OCI-LY1 (cell line): ENCODE data around the gene MEIKIN.

Experiments
- H2AFZ ChIP-seq: fragments of 200-600 bp; sonication (generic), shearing (Covaris generic); 2 replicates; pipeline ENCODE4 v1.6.0; 2014; ENCODE audit warnings: antibody characterized with exemption, mild to moderate bottlenecking, low read length
- H3F3A ChIP-seq: fragments of 200-600 bp; sonication (generic), shearing (Covaris generic); 2 replicates; pipeline ENCODE4 v1.6.0; 2014; ENCODE audit warnings: mild to moderate bottlenecking, antibody characterized with exemption, low read length, moderate library complexity; ENCODE audit not compliant: insufficient read depth
- H3K27ac ChIP-seq: fragments of 200-600 bp; sonication (generic); 2 replicates; pipeline ENCODE4 v1.5.1; 2014; ENCODE audit warnings: low read length, mixed run types, mild to moderate bottlenecking, low read depth; ENCODE audit not compliant: poor library complexity, severe bottlenecking
- H3K27me3 ChIP-seq: fragments of 200-600 bp; sonication (generic); 2 replicates; pipeline ENCODE4 v1.6.0; 2014; ENCODE audit warnings: antibody characterized with exemption, mild to moderate bottlenecking, low read length, moderate library complexity; ENCODE audit not compliant: insufficient read depth
- H3K36me3 ChIP-seq: fragments of 200-600 bp; sonication (generic); 2 replicates; pipeline ENCODE4 v1.6.1; 2014; ENCODE audit warnings: mild to moderate bottlenecking, antibody characterized with exemption, low read length, moderate library complexity, mixed read lengths; ENCODE audit not compliant: insufficient read depth
- H3K4me1 ChIP-seq: fragments of 200-600 bp; sonication (generic); 2 replicates; pipeline ENCODE4 v1.5.1; 2014; ENCODE audit warnings: mild to moderate bottlenecking, low read length, moderate library complexity; ENCODE audit not compliant: insufficient read depth, severe bottlenecking
- H3K4me2 ChIP-seq: fragments of 200-600 bp; sonication (generic), shearing (Covaris generic); 2 replicates; pipeline ENCODE4 v1.6.1; 2014; ENCODE audit warnings: low read length
- H3K4me3 ChIP-seq: fragments of 200-600 bp; sonication (generic); 2 replicates; pipeline ENCODE4 v1.5.1; 2014; ENCODE audit warnings: low read length, low read depth, mild to moderate bottlenecking, mixed read lengths; ENCODE audit not compliant: poor library complexity, severe bottlenecking
- H3K79me2 ChIP-seq: fragments of 200-600 bp; shearing (Covaris generic); 2 replicates; pipeline ENCODE4 v1.6.1; 2016; ENCODE audit warnings: mixed run types, low read length, mixed read lengths; ENCODE audit not compliant: insufficient read depth
- H3K9ac ChIP-seq: fragments of 200-600 bp; sonication (generic), shearing (Covaris generic); 2 replicates; pipeline ENCODE4 v1.6.1; 2014; ENCODE audit warnings: mild to moderate bottlenecking, low read length, mixed read lengths
- H3K9me2 ChIP-seq: fragments of 200-600 bp; sonication (generic), shearing (Covaris generic); 2 replicates; pipeline ENCODE4 v1.6.1; 2014; ENCODE audit warnings: low read depth, mild to moderate bottlenecking, low read length, mixed read lengths
- H3K9me3 ChIP-seq: fragments of 200-600 bp; shearing (Covaris generic); 2 replicates; pipeline ENCODE4 v1.6.1; 2014; ENCODE audit warnings: low read length, mixed read lengths
- H4K20me1 ChIP-seq: fragments of 200-600 bp; sonication (generic), shearing (Covaris generic); 2 replicates; pipeline ENCODE4 v1.6.0; 2016; ENCODE audit warnings: mild to moderate bottlenecking, low read length; ENCODE audit not compliant: insufficient read depth
- CTCF ChIP-seq: fragments of 200-600 bp; sonication (generic), shearing (Covaris generic); IDR thresholded peaks from 2 replicates; pipeline ENCODE4 v1.5.1; 2017; ENCODE audit warnings: mild to moderate bottlenecking, antibody characterized with exemption, low read length, moderate library complexity, mixed read lengths
- EZH2 ChIP-seq: fragments of 200-600 bp; sonication (generic), shearing (Covaris generic); IDR thresholded peaks from 2 replicates; pipeline ENCODE4 v1.8.0; 2017; ENCODE audit warnings: borderline replicate concordance, mixed run types, mild to moderate bottlenecking, antibody characterized with exemption, low read length, moderate library complexity, mixed read lengths

MEIKIN gene

GRCh38 chr5:131760793-131761192 lies 184.7 kb downstream of the MEIKIN start:
- H3K9me2 ChIP-seq, result no peaks in the 10 kb centered on the region
- H2AFZ ChIP-seq, result no peak overlapping the region
- H3F3A ChIP-seq, result no peaks in the 10 kb centered on the region
- peaks cover 9% of the 10 kb centered on the region for H3K4me1 ChIP-seq
- no peak overlapping the region for H3K4me3 ChIP-seq
- no peak for TF ChIP-seq EZH2
- no peak for TF ChIP-seq CTCF
- H3K9ac ChIP-seq, result no peak overlapping the region
- H3K9me3 ChIP-seq, result peaks cover 3% of the 10 kb centered on the region; the same call in 1 of the 2 replicates
- peaks cover 7% of the 10 kb centered on the region; the same call in 1 of the 2 replicates for H3K36me3 ChIP-seq
- no peaks in the 10 kb centered on the region for H3K27me3 ChIP-seq
- no peak overlapping the region for H3K4me2 ChIP-seq
- peaks cover 78% of the 10 kb centered on the region for H3K79me2 ChIP-seq
- H3K27ac ChIP-seq, result no peak overlapping the region
- no peaks in the 10 kb centered on the region for H4K20me1 ChIP-seq

- no peaks in the 10 kb centered on the region for H4K20me1 ChIP-seq
- H3K27ac ChIP-seq, result no peak overlapping the region
- peaks cover 2% of the 10 kb centered on the region; the same call in 1 of the 2 replicates for H3K36me3 ChIP-seq
- H3K9me2 ChIP-seq, result no peaks in the 10 kb centered on the region
- no peak overlapping the region for H3K4me2 ChIP-seq
- no peak overlapping the region for H3K9ac ChIP-seq
- peaks cover 9% of the 10 kb centered on the region for H3K4me1 ChIP-seq
- H3K27me3 ChIP-seq, result no peaks in the 10 kb centered on the region
- no peaks in the 10 kb centered on the region for H3F3A ChIP-seq
- peaks cover 3% of the 10 kb centered on the region; the same call in 1 of the 2 replicates for H3K9me3 ChIP-seq
- no peak overlapping the region for H2AFZ ChIP-seq
- H3K79me2 ChIP-seq, result peaks cover 75% of the 10 kb centered on the region
- no peak for TF ChIP-seq EZH2
- TF ChIP-seq CTCF, result no peak
- H3K4me3 ChIP-seq, result no peak overlapping the region
Measured at GRCh38 chr5:131759704-131760103, 185.8 kb downstream of the MEIKIN start.

- H3K4me3 ChIP-seq, result no peak overlapping the region
Measured at GRCh38 chr5:131758520-131758900, 187.0 kb downstream of the MEIKIN start.

More at GRCh38 chr5:131758520-131758900, 187.0 kb downstream of the MEIKIN start:
- Histone ChIP-seq H3K4me1 (peaks cover 9% of the 10 kb centered on the region), H3K36me3 (no peaks in the 10 kb centered on the region), H4K20me1 (no peaks in the 10 kb centered on the region), H2AFZ (no peak overlapping the region), H3K9me3 (peaks cover 3% of the 10 kb centered on the region; the same call in 1 of the 2 replicates), H3K4me2 (no peak overlapping the region), H3K27me3 (no peaks in the 10 kb centered on the region), H3K79me2 (peaks cover 78% of the 10 kb centered on the region), H3F3A (no peaks in the 10 kb centered on the region), H3K9me2 (no peaks in the 10 kb centered on the region), H3K27ac (no peak overlapping the region), H3K9ac (no peak overlapping the region)
- TF ChIP-seq CTCF, result no peak
- no peak for TF ChIP-seq EZH2
